H1 (cell line): Measurements from ENCODE around the gene TMEM179B. TPM values are rescaled to one million over a fixed set of nuclear protein-coding genes. Genes with fewer than 3 reads are reported as not detected.
A peak's percentile ranks its signal among the peaks of the same experiment; 100 is the strongest.

ENCODE experiments used
- CTCF ChIA-PET: fragments of 300-600 bp; sonication (Branson Sonifier 250); formaldehyde crosslinking; loops from one replicate; lab custom pipeline; 2021; ENCODE audit not compliant: partially characterized antibody; lab: Charles Lee
- POLR2A ChIA-PET: fragments of 300-600 bp; sonication (Branson Sonifier 250); formaldehyde crosslinking; loops from one replicate; lab custom pipeline; 2021; ENCODE audit warnings: inconsistent platforms; ENCODE audit not compliant: partially characterized antibody; lab: Charles Lee
- DNase-seq, 2 experiments: peaks; one replicate each; pipeline versions ENCODE4 v3.0.0 to v3.0.0-alpha.2; 2010 to 2022; ENCODE audit warnings: low spot score in 2 of 2, low read depth in 1 of 2, mixed read lengths in 1 of 2
- FAIRE-seq: peaks from 2 replicates; lab custom pipeline; 2011; peaks lifted over from hg19 to GRCh38; lab: Jason Lieb, UNC
- H2AFZ ChIP-seq: 2 replicates; pipeline ENCODE4 v1.8.1; 2012; ENCODE audit warnings: low read length, inconsistent platforms
- H2AK5ac ChIP-seq: 2 replicates; pipeline ENCODE4 v1.6.1; 2013; ENCODE audit warnings: low read depth, low read length
- H2BK120ac ChIP-seq: replicated peaks from 2 replicates; pipeline ENCODE3; 2013; ENCODE audit warnings: low read depth, low read length, inconsistent platforms
- H2BK12ac ChIP-seq: 2 replicates; pipeline ENCODE4 v1.6.1; 2013; ENCODE audit warnings: low read depth, low read length
- H2BK15ac ChIP-seq: 2 replicates; pipeline ENCODE4 v1.6.1; 2013; ENCODE audit warnings: low read length
- H2BK20ac ChIP-seq: 2 replicates; pipeline ENCODE4 v1.6.1; 2013; ENCODE audit warnings: low read length
- H2BK5ac ChIP-seq: 2 replicates; pipeline ENCODE4 v1.6.1; 2013; ENCODE audit warnings: low read depth, low read length
- H3K14ac ChIP-seq: 2 replicates; pipeline ENCODE4 v1.6.1; 2013; ENCODE audit warnings: inconsistent platforms; ENCODE audit not compliant: insufficient read length
- H3K18ac ChIP-seq: 2 replicates; pipeline ENCODE4 v1.6.1; 2013; ENCODE audit warnings: low read length; ENCODE audit errors: extremely low read depth
- H3K23ac ChIP-seq: 2 replicates; pipeline ENCODE4 v1.6.1; 2013; ENCODE audit warnings: inconsistent platforms; ENCODE audit not compliant: insufficient read length
- H3K23me2 ChIP-seq: 2 replicates; pipeline ENCODE4 v1.6.1; 2013; ENCODE audit warnings: low read depth, low read length
- H3K27ac ChIP-seq: 2 replicates; pipeline ENCODE4 v1.6.1; 2011; ENCODE audit warnings: low read depth, low read length, inconsistent platforms
- H3K27me3 ChIP-seq, 4 experiments: replicated peaks in 1 of 4; 1 replicate in 1 of 4; 2 replicates in 3 of 4; pipeline versions ENCODE4 v1.6.1 to v1.8.1; 2011 to 2013; ENCODE audit warnings: low read length in 3 of 4, mild to moderate bottlenecking in 3 of 4, inconsistent platforms in 2 of 4, mixed read lengths in 2 of 4, moderate library complexity in 1 of 4; ENCODE audit not compliant: control insufficient read depth in 3 of 4, insufficient read depth in 3 of 4; ENCODE audit errors: extremely low read depth in 1 of 4
- H3K36me3 ChIP-seq, 4 experiments: 2 replicates each; pipeline versions ENCODE4 v1.6.1 to v1.8.1; 2011 to 2013; ENCODE audit warnings: mild to moderate bottlenecking in 4 of 4, low read length in 3 of 4, moderate library complexity in 2 of 4, control low read depth in 1 of 4, inconsistent platforms in 1 of 4; ENCODE audit not compliant: insufficient read depth in 4 of 4, control insufficient read depth in 2 of 4
- H3K4ac ChIP-seq: replicated peaks from 2 replicates; pipeline ENCODE3; 2013; ENCODE audit warnings: low read length, low read depth, mixed read lengths, inconsistent platforms; ENCODE audit not compliant: insufficient read length
- H3K4me1 ChIP-seq, 4 experiments: replicated peaks in 1 of 4; 1 replicate in 1 of 4; 2 replicates in 3 of 4; pipeline versions ENCODE4 v1.6.1 to v1.8.1; 2011 to 2013; ENCODE audit warnings: low read length in 3 of 4, inconsistent platforms in 2 of 4, mixed read lengths in 1 of 4; ENCODE audit not compliant: insufficient read depth in 4 of 4, control insufficient read depth in 3 of 4
- H3K4me2 ChIP-seq, 2 experiments: 2 replicates each; pipeline versions ENCODE4 v1.6.1 to v1.8.1; 2011 to 2013; ENCODE audit warnings: low read depth in 2 of 2, low read length in 2 of 2, control low read depth in 1 of 2, inconsistent platforms in 1 of 2, mild to moderate bottlenecking in 1 of 2; ENCODE audit not compliant: insufficient read depth in 1 of 2
- H3K4me3 ChIP-seq, 4 experiments: fragments of 200-600, 300-600 bp in 1 of 4; sonication (generic), shearing (Covaris generic), sonication (Bioruptor Twin) in 1 of 4; 2 replicates each; pipeline versions ENCODE4 v1.5.1 to v1.8.1; 2011 to 2016; ENCODE audit warnings: low read length in 4 of 4, low read depth in 3 of 4, control low read depth in 2 of 4, inconsistent platforms in 2 of 4, mild to moderate bottlenecking in 2 of 4, mixed read lengths in 1 of 4, moderate library complexity in 1 of 4; ENCODE audit not compliant: insufficient read depth in 2 of 4; ENCODE audit errors: extremely low read depth in 1 of 4
- H3K56ac ChIP-seq: replicated peaks from 2 replicates; pipeline ENCODE3; 2013; ENCODE audit warnings: low read depth, mild to moderate bottlenecking, mixed read lengths, low read length, inconsistent platforms; ENCODE audit not compliant: insufficient read length
- H3K79me1 ChIP-seq: 2 replicates; pipeline ENCODE4 v1.6.1; 2013; ENCODE audit warnings: low read depth, low read length, control low read depth
- H3K79me2 ChIP-seq, 2 experiments: 2 replicates each; pipeline versions ENCODE4 v1.6.1 to v1.8.1; 2012 to 2013; ENCODE audit warnings: low read length in 2 of 2, mild to moderate bottlenecking in 2 of 2, inconsistent platforms in 1 of 2; ENCODE audit not compliant: insufficient read depth in 2 of 2, control insufficient read depth in 1 of 2
- H3K9ac ChIP-seq, 4 experiments: replicated peaks in 1 of 4; 1 replicate in 1 of 4; 2 replicates in 3 of 4; pipeline versions ENCODE4 v1.6.1 to v1.8.1; 2011 to 2013; ENCODE audit warnings: low read depth in 3 of 4, low read length in 3 of 4, control low read depth in 2 of 4, mild to moderate bottlenecking in 2 of 4, moderate library complexity in 2 of 4, inconsistent platforms in 1 of 4; ENCODE audit errors: extremely low read depth in 1 of 4
- H3K9me3 ChIP-seq, 2 experiments: 2 replicates each; pipeline versions ENCODE4 v1.6.1 to v1.8.1; 2012 to 2013; ENCODE audit warnings: mild to moderate bottlenecking in 2 of 2, moderate library complexity in 2 of 2, control low read depth in 1 of 2, inconsistent platforms in 1 of 2, low read depth in 1 of 2, low read length in 1 of 2, mixed read lengths in 1 of 2; ENCODE audit not compliant: insufficient read depth in 2 of 2
- H4K20me1 ChIP-seq, 2 experiments: replicated peaks in 1 of 2; 2 replicates each; pipeline versions ENCODE3 to v1.8.1; 2011 to 2013; ENCODE audit warnings: inconsistent platforms in 2 of 2, low read length in 2 of 2, mild to moderate bottlenecking in 1 of 2; ENCODE audit not compliant: insufficient read depth in 2 of 2, control insufficient read depth in 1 of 2
- H4K5ac ChIP-seq: 2 replicates; pipeline ENCODE4 v1.6.1; 2013; ENCODE audit warnings: low read length, low read depth, mixed read lengths, inconsistent platforms; ENCODE audit not compliant: insufficient read length
- H4K8ac ChIP-seq: 2 replicates; pipeline ENCODE4 v1.8.0; 2013; ENCODE audit warnings: mild to moderate bottlenecking, moderate library complexity, low read length, inconsistent platforms; ENCODE audit not compliant: insufficient read depth; ENCODE audit errors: extremely low read depth
- H4K91ac ChIP-seq: replicated peaks from 2 replicates; pipeline ENCODE3; 2013; ENCODE audit warnings: low read length, mixed read lengths, inconsistent platforms; ENCODE audit not compliant: insufficient read length
- CREB1 ChIP-seq: IDR thresholded peaks from 2 replicates; pipeline ENCODE4 v1.6.1; 2012; ENCODE audit warnings: inconsistent platforms
- RFX5 ChIP-seq: IDR thresholded peaks from 2 replicates; pipeline ENCODE4 v1.6.1; 2011; ENCODE audit warnings: low read depth, low read length, improper control_type of control experiment, borderline replicate concordance
- SAP30 ChIP-seq: fragments of 300-600 bp; sonication (generic); IDR thresholded peaks from 2 replicates; pipeline ENCODE4 v1.7.1; 2012; ENCODE audit warnings: low read length, moderate library complexity, mild to moderate bottlenecking, inconsistent platforms; ENCODE audit not compliant: insufficient read depth, insufficient replicate concordance
- SP4 ChIP-seq: IDR thresholded peaks from 2 replicates; pipeline ENCODE4 v1.6.1; 2012; ENCODE audit warnings: low read length, inconsistent platforms
- SUZ12 ChIP-seq: fragments of 200-600 bp; sonication (generic); IDR thresholded peaks from 2 replicates; pipeline ENCODE4 v1.6.1; 2012; ENCODE audit warnings: mild to moderate bottlenecking, inconsistent platforms, low read length, moderate library complexity, mixed read lengths
- TAF1 ChIP-seq: IDR thresholded peaks from 2 replicates; pipeline ENCODE4 v1.6.1; 2011; ENCODE audit warnings: mild to moderate bottlenecking, low read depth, low read length
- WGBS, 2 experiments: shearing (Covaris generic) in 1 of 2; methylation state at CpG; one replicate each; pipeline versions ENCODE4 v1.1.6 to v1.1.7; 2013 to 2015; ENCODE audit warnings: low lambda C conversion rate in 2 of 2, mixed read lengths in 2 of 2, inconsistent platforms in 1 of 2, low coverage in 1 of 2, missing lambda C conversion rate in 1 of 2; ENCODE audit not compliant: insufficient replicate concordance in 2 of 2, insufficient coverage in 1 of 2, insufficient read length in 1 of 2; ENCODE audit errors: extremely low coverage in 1 of 2, missing lambda C conversion rate in 1 of 2; 5-methylcytosine and 5-hydroxymethylcytosine counted together
- polyA plus RNA-seq, 7 experiments: library from polyadenylated mRNA; depleted of rRNA in 3 of 7; stranded (reverse) in 5 of 7; unstranded in 2 of 7; fragments of >200 nt in 5 of 7; fragments of 200-250 nt in 2 of 7; gene quantifications; 1 replicate in 5 of 7; 2 replicates in 1 of 7; 4 replicates in 1 of 7; pipeline versions ENCODE4 v1.2.1 to v1.2.3, GENCODE V29; 2011 to 2013; ENCODE audit warnings: missing spikeins in 2 of 7, mixed read lengths in 2 of 7
- total RNA-seq: library from RNA; stranded (reverse); fragmentation: NEBNext Ultra II Directional; extraction: Animal tissue kit (Norgen Biotek cat#: 25700); gene quantifications from 2 replicates; pipeline ENCODE4 v1.2.1, GENCODE V29; 2021
- TF ChIP-seq, protein P1 (sequence below): IDR thresholded peaks from 2 replicates; pipeline ENCODE4 v1.6.1; 2011; ENCODE audit warnings: low read depth, mild to moderate bottlenecking, low read length; ENCODE audit not compliant: insufficient read depth

TMEM179B gene
- total and polyA plus RNA-seq, 2 of the 8 experiments (the other 6 are each of a cell fraction or from before 2014, with no cell fraction given), result 18.6 to 62.2 TPM

- whole genome bisulfite sequencing, 2 experiments, result 14% methylated on average over 18 of the region's 18 CpGs; no CpG with 5 or more reads in 1 of the 2 experiments
- H3K79me1 ChIP-seq, result peaks cover 6% of the 10 kb centered on the region; the same call in 1 of the 2 replicates
- peak overlapping the region; percentile 51; the same call in 1 of the 2 replicates for H2BK20ac ChIP-seq
- H3K56ac ChIP-seq, result peak overlapping the region; percentile 0
- peak overlapping the region; percentile 87 for H4K8ac ChIP-seq
- peaks cover 3% of the 10 kb centered on the region for H3K23me2 ChIP-seq
- no peak overlapping the region for H2BK15ac ChIP-seq
- no peak overlapping the region for H3K14ac ChIP-seq
- no peaks in the 10 kb centered on the region for H3K27me3 ChIP-seq
- 0 out of 2 replicates have a peak, but pooled peaks have one; percentile 7 for TF ChIP-seq CREB1
- TF ChIP-seq, protein P1, sequence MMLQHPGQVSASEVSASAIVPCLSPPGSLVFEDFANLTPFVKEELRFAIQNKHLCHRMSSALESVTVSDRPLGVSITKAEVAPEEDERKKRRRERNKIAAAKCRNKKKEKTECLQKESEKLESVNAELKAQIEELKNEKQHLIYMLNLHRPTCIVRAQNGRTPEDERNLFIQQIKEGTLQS, result no peak
- TF ChIP-seq SP4, result 0 out of 2 replicates have a peak, but pooled peaks have one; percentile 21
- TF ChIP-seq TAF1, result no peak
- TF ChIP-seq SUZ12, result no peak
- TF ChIP-seq SAP30, result peak; percentile 69
- peak; percentile 5; the same call in 1 of the 2 replicates for TF ChIP-seq RFX5
- H3K4me1 ChIP-seq, result peaks cover 0 to 9% (median 5%) of the 10 kb centered on the region in 4 experiments; a peak in 6 of 7 replicates
- peaks cover 0 to 19% of the 10 kb centered on the region in 2 experiments; a peak in 2 of 4 replicates for H3K79me2 ChIP-seq
- peaks cover 6 to 20% (median 16%) of the 10 kb centered on the region in 4 experiments; a peak in 7 of 8 replicates for H3K36me3 ChIP-seq
- H3K9me3 ChIP-seq, result no peaks in the 10 kb centered on the region
- H4K5ac ChIP-seq, result peak overlapping the region; percentile 92
- H2AFZ ChIP-seq, result 0 out of 2 replicates have a peak overlapping the region, but pooled peaks have one; percentile 60
- peak overlapping the region; percentile 90; the same call in 1 of the 2 replicates for H2BK5ac ChIP-seq
- peak overlapping the region; percentile 68 for H3K18ac ChIP-seq
- H4K91ac ChIP-seq, result peak overlapping the region; percentile 90
- FAIRE-seq (no peak), DNase-seq (peak in 1 of 2 experiments; percentile 65)
- H3K23ac ChIP-seq, result peak overlapping the region; percentile 17
- H2BK12ac ChIP-seq, result peak overlapping the region; percentile 72; the same call in 1 of the 2 replicates
- H3K4ac ChIP-seq, result peak overlapping the region; percentile 40
- ChIA-PET CTCF (interaction anchor here (0.9 to 10.2 kb wide), 14 partner anchors 9 to 142 kb away, joined by 3 to 94 read pairs (median 8); partner anchors contain the start of genes BSCL2, POLR2G, TMEM179B and TTC9C), POLR2A (interaction anchor here (0.6 to 7.8 kb wide), 30 partner anchors 8 to 179 kb away, joined by 3 to 145 read pairs (median 6); partner anchors contain the start of genes BSCL2, C11orf98, CSKMT and GNG3)
- peak overlapping the region; percentile 72 for H3K27ac ChIP-seq
- 0 out of 2 replicates have a peak overlapping the region, but pooled peaks have one; percentile 79 for H2AK5ac ChIP-seq
- peak overlapping the region; percentile 77 to 95 (median 92); a peak in 7 of 8 replicates for H3K4me3 ChIP-seq
- peaks cover 0 to 2% of the 10 kb centered on the region in 2 experiments for H4K20me1 ChIP-seq
- peak overlapping the region; percentile 90 for H2BK120ac ChIP-seq
- H3K9ac ChIP-seq, result peak overlapping the region; percentile 15 to 88 (median 59)
- peak overlapping the region; percentile 95 to 97 for H3K4me2 ChIP-seq
These were observed 16.4 kb upstream of the TMEM179B start for GRCh38 chr11:62770778-62771143.
